GM19328 (cell line): ENCODE measurements around the gene PTTG1.

Experiments
- ATAC-seq: cut with Tn5 transposase; IDR thresholded peaks from one replicate; pipeline ENCODE4 v1.9.1; 2021; ENCODE audit warnings: mild to moderate bottlenecking, moderate library complexity; ENCODE audit not compliant: unreplicated experiment

The PTTG1 gene

DNA sequence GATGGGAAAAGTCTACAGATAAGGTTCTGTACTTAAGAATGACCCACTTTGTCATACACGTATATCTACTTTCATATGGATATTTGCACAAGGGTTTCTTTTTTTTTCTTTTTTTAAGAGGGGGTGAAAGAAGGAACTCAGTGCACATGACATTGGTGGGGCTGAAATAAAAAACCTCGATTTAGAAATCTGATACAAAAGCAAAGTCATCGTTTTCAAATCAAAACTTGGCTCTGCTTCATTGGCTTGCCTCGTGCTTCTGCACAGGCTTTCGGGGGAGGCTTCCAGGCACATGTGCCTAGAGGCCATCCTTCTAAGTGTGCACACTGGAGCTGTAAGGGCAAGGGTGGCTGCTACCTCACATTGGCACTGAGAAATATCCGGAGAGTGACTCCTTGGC lies 31.1 kb downstream of the PTTG1 start:
- no peak for ATAC-seq

DNA sequence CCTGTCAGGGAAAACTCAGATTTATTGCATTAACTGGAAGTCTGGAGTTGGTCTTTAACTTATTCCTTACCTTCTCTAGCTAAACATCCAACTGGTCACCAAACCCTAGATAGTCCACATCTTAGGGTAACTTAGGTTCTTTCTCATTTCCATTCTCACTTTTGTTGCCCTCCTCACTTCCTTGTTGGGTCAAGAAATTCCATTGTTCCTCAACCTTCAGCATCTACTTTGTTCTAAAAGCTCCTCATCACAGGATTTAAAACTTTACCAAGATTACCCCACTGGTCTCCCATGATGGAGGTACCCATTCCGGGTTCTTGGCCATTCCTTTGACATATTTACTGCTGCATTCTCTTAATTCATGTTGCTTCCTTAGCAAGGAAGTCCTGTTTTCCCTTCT lies 32.1 kb downstream of the PTTG1 start:
- ATAC-seq = no peak

DNA sequence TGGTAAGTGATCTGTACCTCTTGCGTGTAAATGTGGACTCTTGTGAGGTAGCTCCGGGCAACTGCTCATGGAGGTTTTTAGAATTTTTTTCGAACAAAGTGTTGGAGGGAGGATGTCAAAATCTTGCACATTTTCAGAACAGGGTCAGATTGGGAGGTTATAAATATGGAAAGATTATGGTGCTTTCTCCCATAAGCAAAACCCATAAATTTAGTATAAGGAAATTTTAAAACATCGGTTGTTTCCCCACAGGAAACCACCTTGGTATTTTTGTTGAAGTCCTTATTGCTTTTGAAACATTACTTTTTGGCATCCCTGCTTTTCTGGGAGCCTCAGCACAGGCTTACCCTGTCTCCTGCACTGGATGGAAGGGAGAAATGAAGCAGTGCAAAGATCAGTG lies 33.9 kb downstream of the PTTG1 start:
- no peak for ATAC-seq

DNA sequence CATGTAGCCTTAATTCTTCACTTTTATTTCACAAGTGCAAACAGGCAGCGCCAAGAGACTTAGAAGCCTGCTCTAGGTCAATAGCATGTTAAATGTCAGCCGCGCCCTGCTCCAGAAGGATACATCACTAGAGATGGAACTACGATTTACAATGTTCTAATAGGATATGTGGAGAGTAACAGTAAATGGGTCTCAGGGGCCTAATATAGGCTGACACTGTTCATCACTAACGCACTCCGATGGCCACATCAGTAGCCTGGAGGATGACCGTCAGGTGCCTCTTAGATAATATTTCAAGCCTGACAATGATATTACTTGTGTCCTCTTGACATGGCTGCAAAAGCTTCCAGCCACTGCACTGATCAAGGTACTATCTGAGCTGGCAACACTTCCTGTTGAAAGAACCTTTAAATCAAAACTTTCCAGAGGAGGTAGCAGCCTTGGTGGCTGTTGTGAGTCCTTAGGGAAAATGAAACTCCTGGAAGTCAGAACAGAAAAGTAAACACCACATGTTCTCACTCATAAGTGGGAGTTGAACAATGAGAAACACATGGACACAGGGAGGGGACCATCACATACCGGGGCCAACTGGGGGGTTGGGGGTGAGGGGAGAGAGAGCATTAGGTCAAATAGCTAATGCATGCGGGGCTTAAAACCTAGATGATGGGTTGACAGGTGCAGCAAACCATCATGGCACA lies 35.0 kb downstream of the PTTG1 start:
- ATAC-seq = no peak

DNA sequence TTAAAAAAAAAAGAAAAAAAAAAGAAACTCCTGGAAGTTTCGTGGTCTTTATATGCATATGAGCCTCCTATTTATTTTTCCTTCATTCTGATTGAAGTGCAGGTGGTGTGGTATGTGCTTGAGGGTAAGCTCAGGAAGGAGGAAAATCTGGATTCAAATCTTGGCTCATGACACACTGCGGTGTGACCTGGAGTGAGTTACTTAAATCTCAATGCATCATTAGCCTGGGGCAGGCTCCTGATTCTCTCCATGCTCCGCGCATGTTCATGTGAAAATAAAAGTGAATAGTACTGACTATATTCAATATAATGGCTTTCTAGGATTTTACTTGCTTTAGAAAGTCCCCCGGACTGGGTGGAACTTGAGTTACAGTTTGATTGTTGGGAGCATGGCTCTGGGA lies 35.6 kb downstream of the PTTG1 start:
- no peak for ATAC-seq

DNA sequence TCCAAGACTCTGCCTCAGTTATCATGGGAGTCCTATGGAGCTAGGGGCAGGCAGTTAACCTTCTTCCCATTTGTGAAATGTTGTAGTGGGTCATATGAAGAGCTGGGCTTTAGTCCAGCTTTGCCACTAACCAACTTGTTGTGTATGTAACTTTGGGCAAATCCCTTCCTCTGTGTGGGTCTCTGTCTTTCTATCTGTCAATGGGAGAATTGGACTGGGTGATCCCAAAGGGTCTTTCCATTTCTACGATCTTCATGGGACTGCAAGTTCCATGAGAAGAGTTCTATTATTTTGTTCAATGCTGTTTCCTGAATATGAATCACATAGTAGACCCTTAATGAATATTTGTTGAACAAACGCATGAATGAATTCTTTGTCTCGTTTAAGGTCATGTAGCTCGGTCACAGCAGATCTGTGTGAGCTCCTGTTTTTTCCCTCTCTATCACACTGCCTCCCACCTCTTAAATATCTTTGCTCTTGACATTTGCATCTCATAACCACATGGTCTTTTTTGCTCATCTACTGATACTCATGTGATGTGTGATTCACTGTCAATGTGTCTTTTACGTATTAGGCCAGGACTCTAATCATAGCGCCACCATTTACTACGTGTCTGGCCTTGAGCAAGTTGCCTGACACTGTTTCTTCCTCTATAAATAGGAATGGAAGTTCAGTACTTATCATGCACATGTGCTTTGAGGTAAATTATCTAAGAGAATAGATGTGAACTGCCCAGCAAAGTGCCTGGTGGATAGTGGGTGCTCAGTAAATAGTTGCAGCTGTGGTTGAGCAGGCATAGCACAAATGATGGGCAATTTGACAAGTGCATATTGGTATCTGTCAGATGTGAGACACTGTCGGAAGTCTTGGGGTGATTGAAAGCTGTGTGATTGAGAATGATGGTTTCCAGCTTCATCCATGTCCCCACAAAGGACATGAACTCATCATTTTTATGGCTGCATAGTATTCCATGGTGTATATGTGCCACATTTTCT lies 37.4 kb downstream of the PTTG1 start:
- ATAC-seq = peak; percentile 85

DNA sequence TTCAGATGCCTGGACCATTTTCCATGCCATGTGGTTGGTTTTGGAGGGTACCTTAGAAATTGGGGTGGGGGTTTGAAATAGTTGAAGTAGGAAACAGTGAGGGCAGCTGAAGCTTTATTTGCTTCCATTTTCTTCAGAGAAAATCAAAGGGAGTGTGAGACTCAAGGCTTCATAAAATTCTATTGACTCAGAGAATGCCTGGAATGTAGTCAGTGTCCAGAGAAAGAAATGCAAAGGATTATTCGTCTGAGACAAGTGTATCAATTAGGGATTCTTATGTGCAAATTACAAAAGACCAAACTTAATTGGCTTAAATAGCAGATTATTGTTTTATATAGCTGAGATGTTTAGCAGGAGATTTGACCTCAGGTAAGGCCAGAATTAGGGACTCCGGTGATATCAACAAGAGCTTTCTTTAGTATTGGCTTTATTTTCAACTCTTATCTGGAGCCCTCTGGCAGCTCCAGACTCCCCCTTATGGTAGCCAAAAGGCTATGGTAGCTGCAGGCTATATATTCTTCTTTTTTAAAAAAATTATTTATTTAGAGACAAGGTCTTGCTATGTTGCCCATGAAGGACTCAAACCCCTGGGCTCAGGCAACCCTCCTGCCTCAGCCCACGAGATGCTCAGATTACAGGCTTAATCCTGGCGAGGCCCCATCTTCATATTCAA lies 38.9 kb downstream of the PTTG1 start:
- no peak for ATAC-seq

DNA sequence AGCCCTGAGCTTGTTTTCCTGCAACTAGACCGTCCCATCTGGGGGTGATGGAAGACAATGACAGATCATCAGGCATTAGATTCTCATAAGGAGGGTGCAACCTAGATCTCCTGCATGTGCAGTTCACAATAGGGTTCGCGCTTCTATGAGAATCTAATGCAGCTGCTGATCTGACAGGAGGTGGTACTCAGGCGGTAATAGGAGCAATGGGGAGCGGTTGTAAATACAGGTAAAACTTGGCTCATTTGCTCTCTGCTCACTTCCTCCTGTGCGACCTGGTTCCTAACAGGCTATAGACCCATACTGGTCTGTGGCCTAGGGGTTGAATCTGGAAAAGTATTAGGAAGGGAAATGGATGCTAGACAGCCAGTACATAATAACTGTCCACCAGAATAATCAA lies 39.7 kb downstream of the PTTG1 start:
- ATAC-seq = no peak

DNA sequence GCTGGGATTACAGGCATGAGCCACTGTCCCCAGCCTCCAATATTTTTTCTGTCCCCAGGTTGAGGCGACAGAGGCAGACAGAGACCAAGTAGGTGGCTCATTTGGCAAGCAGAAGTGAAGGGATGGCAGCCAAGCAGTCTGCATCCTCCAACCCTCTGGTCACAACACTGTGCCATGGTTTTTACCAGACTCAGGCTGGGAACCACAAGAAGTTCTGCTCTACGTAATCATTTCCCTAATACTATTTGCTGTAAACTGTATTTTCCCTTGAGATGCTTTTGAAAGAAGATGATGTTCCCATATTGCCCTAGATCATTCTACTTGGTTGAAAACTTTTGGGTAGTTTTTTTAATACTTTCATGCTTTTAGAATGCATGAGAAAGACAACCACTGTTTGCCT lies 40.5 kb downstream of the PTTG1 start:
- ATAC-seq = no peak

DNA sequence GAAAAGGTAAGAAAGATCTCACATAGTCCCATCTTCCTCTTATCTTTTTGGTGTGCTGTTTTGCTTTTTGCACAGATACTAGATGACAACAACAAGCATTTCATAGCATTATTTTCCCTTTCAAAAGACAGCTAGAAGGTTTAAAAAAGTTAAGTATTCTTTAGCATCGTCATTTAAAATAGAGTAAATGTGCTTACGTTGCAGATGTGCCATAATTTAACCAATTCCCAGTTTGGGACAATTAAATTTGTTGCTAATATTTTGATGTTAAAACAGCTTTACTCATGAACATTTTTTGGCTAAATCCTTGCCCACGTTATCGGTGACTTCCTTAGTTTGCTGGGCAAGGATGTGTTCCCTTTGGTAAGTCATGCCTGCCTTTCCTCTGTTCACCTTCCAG lies 41.6 kb downstream of the PTTG1 start:
- ATAC-seq = no peak

DNA sequence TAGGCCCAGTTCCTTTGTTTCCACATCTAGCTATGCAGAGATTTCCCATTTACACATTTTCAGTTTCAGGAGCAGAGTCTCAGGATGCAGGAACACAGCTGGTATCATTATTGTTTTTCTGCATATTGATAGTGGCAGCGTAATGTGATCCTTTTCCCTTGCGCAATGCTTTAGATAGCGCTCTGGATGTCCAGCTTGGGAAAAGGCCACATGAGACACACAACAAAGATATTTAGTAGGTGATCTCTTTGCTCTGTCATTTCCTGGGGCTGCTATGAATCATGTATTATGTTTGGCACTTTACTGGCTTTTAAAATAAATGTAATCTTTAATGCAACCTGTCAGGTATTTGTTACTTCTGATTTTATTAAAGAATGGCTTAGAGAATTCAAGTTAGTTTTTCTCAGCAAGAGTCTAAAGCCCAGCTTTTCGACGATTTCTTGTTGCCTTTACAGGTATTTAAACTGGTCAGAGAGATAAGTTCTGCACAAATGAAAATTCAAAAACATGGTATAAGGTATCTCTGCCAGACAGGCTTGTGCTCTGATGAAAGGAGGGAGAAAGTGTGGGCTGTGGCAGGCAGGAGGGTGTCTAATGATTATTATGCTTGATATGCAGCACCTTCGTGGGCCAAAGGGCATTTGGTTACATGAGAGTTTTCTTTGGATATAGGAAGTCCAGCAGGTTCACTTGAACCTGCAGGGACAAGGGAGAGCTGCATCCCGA lies 42.2 kb downstream of the PTTG1 start:
- no peak for ATAC-seq

DNA sequence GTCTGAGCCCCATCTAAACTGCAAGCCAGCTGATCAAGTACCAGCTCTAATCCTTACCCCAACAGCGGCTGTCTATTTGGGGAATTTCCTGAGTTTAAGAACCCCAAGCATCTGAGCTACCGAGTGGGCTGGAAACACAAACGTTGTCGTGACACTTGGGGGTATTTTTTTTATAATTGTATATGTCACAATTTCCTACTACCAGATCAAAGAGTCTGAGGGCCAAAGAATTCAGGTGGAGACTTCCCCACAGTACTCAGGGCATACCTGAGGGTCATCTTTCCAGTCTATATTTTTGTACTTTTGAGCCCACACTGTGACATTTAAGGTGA lies 42.8 kb downstream of the PTTG1 start:
- ATAC-seq = no peak

DNA sequence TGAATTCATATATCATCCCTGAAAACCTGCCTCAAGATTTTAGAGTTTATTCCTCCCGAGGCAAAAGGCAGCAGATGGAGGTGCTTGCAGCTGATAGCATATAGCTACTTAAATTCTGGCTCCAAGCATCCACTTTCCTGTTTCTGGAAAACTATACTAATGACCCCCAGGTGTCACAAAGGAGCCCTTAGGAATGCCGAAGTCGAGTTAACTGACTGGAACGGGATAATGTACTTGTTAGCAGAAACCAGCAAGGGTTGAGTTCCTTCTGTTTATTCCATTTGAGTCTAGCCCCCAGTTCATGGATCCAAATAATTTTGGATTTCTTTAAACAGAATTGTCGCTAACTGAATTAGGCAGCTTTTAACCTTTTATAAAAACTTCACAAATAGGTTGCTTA lies 44.5 kb downstream of the PTTG1 start:
- ATAC-seq = no peak

DNA sequence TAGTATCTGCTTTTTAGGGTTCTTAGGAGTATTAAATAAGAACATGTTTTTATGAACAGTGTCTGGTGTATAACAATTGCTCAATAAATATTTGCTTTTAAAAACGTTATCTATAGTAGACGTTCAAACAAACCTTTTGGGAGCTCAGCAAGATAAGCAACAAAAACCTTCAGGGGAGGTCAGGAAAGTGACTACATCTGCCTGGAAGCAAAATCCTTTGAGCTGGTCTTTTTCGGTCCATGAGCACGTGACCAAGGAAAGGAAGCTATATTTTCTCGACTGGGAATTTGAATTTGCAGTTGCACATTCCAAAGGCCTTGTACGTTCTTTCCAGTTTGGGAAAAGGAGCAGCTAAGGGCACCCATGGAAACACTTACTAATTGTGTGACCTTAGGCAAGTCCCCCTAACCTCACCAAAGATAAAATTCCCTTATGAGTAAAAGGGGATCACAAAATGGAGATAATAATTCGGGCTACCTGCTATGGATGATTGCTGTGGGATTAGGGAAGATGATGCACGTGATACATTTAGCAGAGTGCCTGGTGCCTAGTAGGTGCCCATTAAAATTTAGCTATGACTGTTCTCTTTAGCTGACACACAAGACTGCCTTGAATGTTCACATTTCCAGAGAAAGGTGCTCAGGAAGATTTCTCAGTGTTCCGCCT lies 45.4 kb downstream of the PTTG1 start:
- ATAC-seq = peak; percentile 5

DNA sequence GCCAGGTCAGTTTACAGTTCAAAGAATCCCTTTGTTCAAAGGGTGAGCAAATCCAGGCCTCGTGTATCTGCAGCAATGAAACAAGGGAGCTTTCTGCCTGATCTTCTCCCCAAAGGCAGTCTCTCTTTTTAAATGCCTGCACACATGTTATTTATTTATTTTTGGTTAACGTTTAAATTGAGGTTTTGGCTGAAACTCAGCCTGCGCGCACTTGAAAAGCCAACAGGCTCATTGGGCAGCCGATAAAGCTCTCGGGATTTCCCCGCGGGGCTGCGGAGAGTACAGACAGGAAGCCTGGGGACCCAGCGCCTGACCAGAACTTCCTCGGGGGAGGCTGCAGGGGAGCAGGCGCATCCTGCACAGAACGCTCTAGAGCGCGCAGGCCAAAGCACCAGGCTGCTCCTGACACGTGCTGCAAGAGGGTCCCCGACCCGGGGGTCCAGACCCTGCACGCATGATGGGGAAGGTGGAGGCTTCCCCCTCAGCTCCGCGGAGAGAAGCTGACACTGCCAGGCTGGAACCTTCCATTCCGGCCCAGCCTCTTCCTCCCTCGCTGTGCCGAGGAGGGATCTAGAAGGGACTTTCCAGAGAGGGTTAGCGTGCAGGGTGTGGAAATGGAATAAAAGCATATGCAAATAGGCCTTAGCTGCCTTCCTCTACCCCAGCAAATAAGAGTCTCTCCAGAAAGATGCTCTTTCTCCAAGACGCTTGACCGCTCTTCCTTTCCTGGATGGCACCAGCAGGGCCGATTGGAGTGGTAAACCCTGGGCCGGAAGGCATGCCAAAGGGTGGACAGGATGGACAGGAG lies 46.1 kb downstream of the PTTG1 start:
- peak; percentile 86 for ATAC-seq

DNA sequence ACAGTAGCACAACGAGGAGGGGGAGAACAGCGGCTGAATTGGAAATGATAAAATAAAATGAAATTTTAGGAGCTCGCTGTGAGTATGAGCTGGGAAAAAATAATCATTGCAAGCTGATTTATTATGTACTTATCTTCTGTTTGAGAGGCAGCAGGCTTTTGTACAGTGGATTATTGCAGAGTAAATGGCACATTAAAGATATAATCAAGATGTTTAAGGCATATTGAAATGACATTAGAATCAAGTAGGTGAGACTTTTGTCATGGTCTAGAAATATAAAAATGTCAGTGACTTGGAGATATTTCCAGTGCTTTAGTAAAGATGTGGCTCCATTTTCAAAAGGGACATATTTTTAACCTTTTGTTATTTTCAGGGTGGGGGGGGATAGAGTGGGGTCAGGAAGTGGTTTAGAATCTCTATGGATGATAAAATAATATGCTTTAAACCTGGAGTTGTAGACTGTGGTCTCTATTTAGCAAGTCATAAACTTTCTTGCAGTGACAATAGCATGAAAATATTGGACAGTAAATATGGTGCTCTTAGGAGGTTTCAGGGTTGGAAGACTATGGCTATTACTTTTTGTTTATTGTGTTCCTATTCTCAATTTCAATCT lies 46.8 kb downstream of the PTTG1 start:
- no peak for ATAC-seq

DNA sequence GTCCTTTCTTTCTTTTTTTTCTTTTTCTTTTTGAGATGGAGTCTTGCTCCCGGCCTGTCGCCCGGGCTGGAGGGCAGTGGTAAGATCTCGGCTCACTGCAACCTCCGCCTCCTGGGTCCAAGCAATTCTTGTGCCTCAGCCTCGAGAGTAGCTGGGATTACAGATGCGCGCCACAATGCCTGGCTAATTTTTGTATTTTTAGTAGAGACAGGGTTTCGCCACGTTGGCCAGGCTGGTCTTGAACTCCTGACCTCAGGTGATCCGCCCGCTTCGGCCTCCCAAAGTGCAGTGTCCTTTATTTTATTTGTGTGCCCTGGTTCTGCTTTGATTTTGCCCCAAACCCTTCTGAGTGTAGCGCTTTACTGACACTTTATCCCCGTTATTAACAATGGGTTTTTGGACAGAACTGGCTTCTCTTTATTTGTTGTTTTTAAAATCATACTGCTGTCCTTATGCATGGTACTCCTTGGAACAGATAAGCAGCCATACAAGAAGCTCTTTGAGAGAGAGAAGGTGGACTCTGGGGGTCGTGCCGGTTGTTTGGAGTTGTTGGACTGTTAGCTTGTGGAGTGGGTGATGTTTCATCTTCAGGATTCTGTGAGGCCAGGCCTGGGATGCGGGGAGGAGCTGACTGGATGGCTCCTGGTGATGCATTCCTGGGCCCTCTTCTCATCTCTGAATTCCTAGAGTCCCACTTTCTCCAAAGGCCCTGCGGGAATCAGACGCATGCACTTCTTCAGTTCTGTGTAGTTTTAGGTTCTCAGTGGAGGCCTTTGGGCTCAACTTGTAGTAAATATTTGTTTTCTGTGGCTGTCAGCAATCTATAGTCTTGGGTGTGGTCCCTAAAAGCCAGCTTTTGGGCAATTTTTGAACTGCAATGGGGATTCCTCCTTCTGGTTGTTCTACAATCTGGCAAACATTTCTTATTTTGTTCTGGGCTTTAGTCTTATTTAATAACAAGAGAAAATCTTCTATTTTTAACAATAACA lies 47.8 kb downstream of the PTTG1 start:
- ATAC-seq = no peak
